Measurements from ENCODE around the gene STAT6.

Gene STAT6

GRCh38 chr12:57095440-57095839 lies 15.7 kb downstream of the STAT6 start:
- Mint-ChIP-seq H3K4me1 (peaks cover 44% of the 10 kb centered on the region), H3K36me3 (peaks cover 24% of the 10 kb centered on the region)
- ATAC-seq (ENCODE audit: low read depth) = no peak

GRCh38 chr12:57094208-57095160 lies 16.7 kb downstream of the STAT6 start:
- Mint-ChIP-seq H3K4me3 (peak overlapping the region; percentile 89), H3K36me3 (peaks cover 21% of the 10 kb centered on the region), H3K27me3 (no peaks in the 10 kb centered on the region), H3K9me3 (no peaks in the 10 kb centered on the region), H3K27ac (peak overlapping the region; percentile 95), H3K4me1 (peaks cover 47% of the 10 kb centered on the region)
- DNase-seq (ENCODE audit: low spot score in 2 of 2) (no peak), ATAC-seq (ENCODE audit: low read depth) (no peak)

More at GRCh38 chr12:57095440-57095839, 15.7 kb downstream of the STAT6 start:
- H3K27ac Mint-ChIP-seq = peak overlapping the region; percentile 35
- H3K27me3 Mint-ChIP-seq = no peaks in the 10 kb centered on the region
- H3K9me3 Mint-ChIP-seq = no peaks in the 10 kb centered on the region
- DNase-seq (ENCODE audit: low spot score in 2 of 2) = no peak
- H3K4me3 Mint-ChIP-seq = no peak overlapping the region

- Mint-ChIP-seq H3K36me3 (peaks cover 12% of the 10 kb centered on the region), H3K4me1 (peaks cover 45% of the 10 kb centered on the region), H3K27ac (peak overlapping the region; percentile 95), H3K4me3 (peak overlapping the region; percentile 89), H3K27me3 (no peaks in the 10 kb centered on the region), H3K9me3 (no peaks in the 10 kb centered on the region)
- ATAC-seq (ENCODE audit: low read depth) (peak; percentile 71), DNase-seq (ENCODE audit: low spot score in 2 of 2) (no peak)
Observed at GRCh38 chr12:57093415-57094207, 17.6 kb downstream of the STAT6 start.

- peak overlapping the region; percentile 95 for H3K27ac Mint-ChIP-seq
Observed at GRCh38 chr12:57092876-57093414, 18.2 kb downstream of the STAT6 start.

GRCh38 chr12:57092529-57092862 lies 18.7 kb downstream of the STAT6 start:
- Mint-ChIP-seq H3K4me3 (no peak overlapping the region), H3K9me3 (no peaks in the 10 kb centered on the region), H3K36me3 (peaks cover 11% of the 10 kb centered on the region), H3K4me1 (peaks cover 45% of the 10 kb centered on the region), H3K27ac (peak overlapping the region; percentile 25), H3K27me3 (no peaks in the 10 kb centered on the region)
- DNase-seq (ENCODE audit: low spot score in 2 of 2) (no peak), ATAC-seq (ENCODE audit: low read depth) (no peak)

More at GRCh38 chr12:57092876-57093414, 18.2 kb downstream of the STAT6 start:
- Mint-ChIP-seq H3K27me3 (no peaks in the 10 kb centered on the region), H3K9me3 (no peaks in the 10 kb centered on the region), H3K4me3 (no peak overlapping the region), H3K4me1 (peaks cover 45% of the 10 kb centered on the region), H3K36me3 (peaks cover 11% of the 10 kb centered on the region)
- DNase-seq (ENCODE audit: low spot score in 2 of 2) (no peak), ATAC-seq (ENCODE audit: low read depth) (no peak)

- Mint-ChIP-seq H3K4me1 (peaks cover 42% of the 10 kb centered on the region), H3K36me3 (peaks cover 9% of the 10 kb centered on the region), H3K27me3 (no peaks in the 10 kb centered on the region), H3K27ac (no peak overlapping the region), H3K9me3 (no peaks in the 10 kb centered on the region), H3K4me3 (no peak overlapping the region)
- no peak for DNase-seq (ENCODE audit: low spot score in 2 of 2)
- no peak for ATAC-seq (ENCODE audit: low read depth)
Observed at GRCh38 chr12:57091638-57092528, 19.3 kb downstream of the STAT6 start.

- H3K9me3 Mint-ChIP-seq = no peaks in the 10 kb centered on the region
- no peak overlapping the region for H3K27ac Mint-ChIP-seq
- DNase-seq (ENCODE audit: low spot score in 2 of 2) (no peak), ATAC-seq (ENCODE audit: low read depth) (no peak)
- no peaks in the 10 kb centered on the region for H3K27me3 Mint-ChIP-seq
- H3K4me1 Mint-ChIP-seq = peaks cover 44% of the 10 kb centered on the region
- H3K36me3 Mint-ChIP-seq = peaks cover 2% of the 10 kb centered on the region
- H3K4me3 Mint-ChIP-seq = no peak overlapping the region
Observed at GRCh38 chr12:57090924-57091637, 20.1 kb downstream of the STAT6 start.

- H3K27ac Mint-ChIP-seq = no peak overlapping the region
- no peaks in the 10 kb centered on the region for H3K9me3 Mint-ChIP-seq
- H3K4me1 Mint-ChIP-seq = peaks cover 45% of the 10 kb centered on the region
- H3K36me3 Mint-ChIP-seq = no peaks in the 10 kb centered on the region
- ATAC-seq (ENCODE audit: low read depth) = no peak
- no peak overlapping the region for H3K4me3 Mint-ChIP-seq
- DNase-seq (ENCODE audit: low spot score in 2 of 2) = no peak
- H3K27me3 Mint-ChIP-seq = no peaks in the 10 kb centered on the region
Observed at GRCh38 chr12:57090490-57090889, 20.7 kb downstream of the STAT6 start.

- H3K9me3 Mint-ChIP-seq = no peaks in the 10 kb centered on the region
- H3K27ac Mint-ChIP-seq = peak overlapping the region; percentile 45
- peaks cover 47% of the 10 kb centered on the region for H3K4me1 Mint-ChIP-seq
- DNase-seq (ENCODE audit: low spot score in 2 of 2) (peak in 1 of 2 donors; percentile 39), ATAC-seq (ENCODE audit: low read depth) (no peak)
- H3K4me3 Mint-ChIP-seq = peak overlapping the region; percentile 93
- no peaks in the 10 kb centered on the region for H3K27me3 Mint-ChIP-seq
- H3K36me3 Mint-ChIP-seq = no peaks in the 10 kb centered on the region
Observed at GRCh38 chr12:57089271-57090245, 21.6 kb downstream of the STAT6 start.

- Mint-ChIP-seq H3K4me3 (peak within 1 kb of the TSS; percentile 93), H3K27ac (peak within 1 kb of the TSS; percentile 96), H3K36me3 (no peaks in the 10 kb centered on the region), H3K4me1 (peaks cover 38% of the 10 kb centered on the region), H3K27me3 (no peaks in the 10 kb centered on the region), H3K9me3 (no peaks in the 10 kb centered on the region)
- peak; percentile 70 for ATAC-seq (ENCODE audit: low read depth)
- DNase-seq (ENCODE audit: low spot score in 2 of 2) = peak; percentile 83 to 92
Observed at GRCh38 chr12:57088354-57089270, 22.6 kb downstream of the STAT6 start, which contains the start of gene NAB2. Gene NAB2, plus strand, starts transcription at chr12:57089114. Its CDS starts 158 bp downstream, at chr12:57089272.

- DNase-seq (ENCODE audit: low spot score in 2 of 2) = peak in 1 of 2 donors; percentile 58
- ATAC-seq (ENCODE audit: low read depth) = peak; percentile 29
- Mint-ChIP-seq H3K4me3 (peak overlapping the region; percentile 93), H3K4me1 (peaks cover 32% of the 10 kb centered on the region), H3K36me3 (no peaks in the 10 kb centered on the region), H3K9me3 (no peaks in the 10 kb centered on the region), H3K27me3 (no peaks in the 10 kb centered on the region), H3K27ac (peak overlapping the region; percentile 96)
Observed at GRCh38 chr12:57087691-57088353, 23.3 kb downstream of the STAT6 start.

All from memory B cell (primary cell).